Effector CD8-positive, alpha-beta T cell (primary cell): ENCODE measurements around the gene CELF6.

Source experiments
- DNase-seq: peaks from one replicate; lab custom pipeline; 2025; lab: John Stamatoyannopoulos, UW

The CELF6 gene

GRCh38 chr15:72272213-72272996 lies 47.6 kb downstream of the CELF6 start, which contains the start of gene PARP6:
TSS of gene PARP6 (minus strand) at chr15:72272554. CDS start at chr15:72267477, 5,077 bp downstream.
- DNase-seq = peak; percentile 97

GRCh38 chr15:72271895-72272212 lies 48.1 kb downstream of the CELF6 start:
- no peak for DNase-seq

- no peak for DNase-seq
Observed at GRCh38 chr15:72271221-72271620, 48.7 kb downstream of the CELF6 start.

- no peak for DNase-seq
Observed at GRCh38 chr15:72269739-72270138, 50.2 kb downstream of the CELF6 start.

GRCh38 chr15:72265031-72265430 lies 54.9 kb downstream of the CELF6 start:
- no peak for DNase-seq

GRCh38 chr15:72252663-72253299 lies 67.2 kb downstream of the CELF6 start:
- no peak for DNase-seq

- DNase-seq = no peak
Observed at GRCh38 chr15:72249142-72249810, 70.7 kb downstream of the CELF6 start.

- DNase-seq = no peak
Observed at GRCh38 chr15:72248514-72248913, 71.4 kb downstream of the CELF6 start.

- no peak for DNase-seq
Observed at GRCh38 chr15:72242775-72243370, 77.1 kb downstream of the CELF6 start.

GRCh38 chr15:72239652-72240051 lies 80.3 kb downstream of the CELF6 start:
- no peak for DNase-seq

GRCh38 chr15:72238586-72238985 lies 81.4 kb downstream of the CELF6 start:
- DNase-seq = no peak

GRCh38 chr15:72237853-72238224 lies 82.1 kb downstream of the CELF6 start:
- no peak for DNase-seq

GRCh38 chr15:72237029-72237852 lies 82.7 kb downstream of the CELF6 start:
- DNase-seq = no peak

GRCh38 chr15:72236381-72237003 lies 83.5 kb downstream of the CELF6 start:
- DNase-seq = no peak

GRCh38 chr15:72235298-72235697 lies 84.7 kb downstream of the CELF6 start:
- DNase-seq = no peak
